GM23338 (cell line): ENCODE measurements around the gene CPLX1. TPM values are rescaled to one million over a fixed set of nuclear protein-coding genes. Genes with fewer than 3 reads are reported as not detected.

Experiments
- ATAC-seq: fragments of 200-7000 bp; cut with Tn5 transposase; 3 replicates; pipeline ENCODE4 v1.9.1; 2020
- DNase-seq: peaks from one replicate; pipeline ENCODE4 v3.0.0-alpha.2; 2015; ENCODE audit warnings: low spot score
- H2AFZ ChIP-seq: fragments of 200-600 bp; sonication (generic); 2 replicates; pipeline ENCODE4 v1.8.0; 2016; ENCODE audit warnings: antibody characterized with exemption, mild to moderate bottlenecking, moderate library complexity
- H3F3A ChIP-seq: fragments of 200-600 bp; sonication (generic); replicated peaks from 2 replicates; pipeline ENCODE4 v1.8.0; 2017; ENCODE audit warnings: antibody characterized with exemption, mixed run types, low read depth
- H3K27ac ChIP-seq: fragments of 200-600 bp; sonication (generic); 2 replicates; pipeline ENCODE4 v1.6.1; 2016; ENCODE audit warnings: low read depth
- H3K27me3 ChIP-seq: fragments of 200-600 bp; sonication (generic); 2 replicates; pipeline ENCODE4 v1.8.0; 2016; ENCODE audit warnings: mild to moderate bottlenecking, mixed run types, moderate library complexity; ENCODE audit not compliant: insufficient read depth
- H3K36me3 ChIP-seq: fragments of 200-600 bp; sonication (generic); 2 replicates; pipeline ENCODE4 v1.8.0; 2016; ENCODE audit warnings: mild to moderate bottlenecking; ENCODE audit not compliant: insufficient read depth
- H3K4me1 ChIP-seq: fragments of 200-600 bp; sonication (generic); 2 replicates; pipeline ENCODE4 v1.8.0; 2016; ENCODE audit warnings: mild to moderate bottlenecking, moderate library complexity; ENCODE audit not compliant: insufficient read depth
- H3K4me2 ChIP-seq: fragments of 200-600 bp; sonication (generic); 2 replicates; pipeline ENCODE4 v1.7.1; 2017; ENCODE audit warnings: mixed run types
- H3K4me3 ChIP-seq: fragments of 200-600 bp; sonication (generic); 2 replicates; pipeline ENCODE4 v1.6.1; 2016; ENCODE audit warnings: mixed run types
- H3K79me2 ChIP-seq: fragments of 200-600 bp; sonication (generic); replicated peaks from 2 replicates; pipeline ENCODE4 v1.8.0; 2017; ENCODE audit warnings: mild to moderate bottlenecking; ENCODE audit not compliant: insufficient read depth
- H3K9me2 ChIP-seq: fragments of 200-600 bp; sonication (generic); 2 replicates; pipeline ENCODE4 v1.8.0; 2017; ENCODE audit not compliant: insufficient read depth
- H4K20me1 ChIP-seq: fragments of 200-600 bp; sonication (generic); replicated peaks from 2 replicates; pipeline ENCODE4 v1.8.0; 2017; ENCODE audit warnings: mild to moderate bottlenecking; ENCODE audit not compliant: insufficient read depth
- H3K27ac Mint-ChIP-seq: 2 replicates; pipeline ENCODE4 v1.8.0; 2020; ENCODE audit warnings: inconsistent platforms, mild to moderate bottlenecking, moderate library complexity, mixed read lengths
- H3K27me3 Mint-ChIP-seq: 3 replicates; pipeline ENCODE4 v1.8.0; 2022; ENCODE audit warnings: low read depth, mild to moderate bottlenecking, moderate library complexity, mixed read lengths, inconsistent platforms; ENCODE audit not compliant: insufficient read depth, poor library complexity
- H3K36me3 Mint-ChIP-seq: 3 replicates; pipeline ENCODE4 v1.8.0; 2021; ENCODE audit warnings: low read depth, mild to moderate bottlenecking, inconsistent platforms, moderate library complexity, mixed read lengths
- H3K4me1 Mint-ChIP-seq: 3 replicates; pipeline ENCODE4 v1.8.0; 2020; ENCODE audit warnings: mild to moderate bottlenecking, inconsistent platforms, mixed read lengths
- H3K4me3 Mint-ChIP-seq: 3 replicates; pipeline ENCODE4 v1.8.0; 2021; ENCODE audit warnings: moderate library complexity, mild to moderate bottlenecking, inconsistent platforms, mixed read lengths
- H3K9me3 Mint-ChIP-seq: 3 replicates; pipeline ENCODE4 v1.8.0; 2020; ENCODE audit warnings: moderate library complexity, mild to moderate bottlenecking, inconsistent platforms, mixed read lengths
- CREB1 ChIP-seq: fragments of 250-450 bp; sonication (Bioruptor Pico); IDR thresholded peaks from 2 replicates; pipeline ENCODE4 v1.5.0; 2020; ENCODE audit warnings: low read depth, mild to moderate bottlenecking, moderate library complexity
- CTCF ChIP-seq, 2 experiments: fragments of 200-600 bp in 1 of 2; sonication (generic) in 1 of 2; conservative IDR thresholded peaks; 2 replicates each; pipeline versions ENCODE4 v1.5.1 to v1.6.1; 2016 to 2017; ENCODE audit warnings: antibody characterized with exemption in 2 of 2, low read depth in 2 of 2, mild to moderate bottlenecking in 2 of 2, moderate library complexity in 1 of 2
- EZH2 ChIP-seq: fragments of 200-600 bp; sonication (generic); IDR thresholded peaks from one replicate; pipeline ENCODE4 v1.8.0; 2017; ENCODE audit warnings: antibody characterized with exemption, mild to moderate bottlenecking, low read depth; ENCODE audit not compliant: unreplicated experiment
- JUNB ChIP-seq: IDR thresholded peaks from one replicate; pipeline ENCODE4 v1.6.1; 2016; ENCODE audit warnings: antibody characterized with exemption; ENCODE audit not compliant: unreplicated experiment
- NANOG ChIP-seq: IDR thresholded peaks from 2 replicates; pipeline ENCODE4 v1.6.1; 2016; ENCODE audit warnings: antibody characterized with exemption, borderline replicate concordance
- POLR2AphosphoS5 ChIP-seq: IDR thresholded peaks from 2 replicates; pipeline ENCODE4 v1.6.1; 2016; ENCODE audit warnings: antibody characterized with exemption, low read depth
- REST ChIP-seq: IDR thresholded peaks from one replicate; pipeline ENCODE4 v1.6.1; 2018; ENCODE audit warnings: antibody characterized with exemption; ENCODE audit not compliant: unreplicated experiment
- STAT1 ChIP-seq: IDR thresholded peaks from one replicate; pipeline ENCODE4 v1.6.1; 2016; ENCODE audit warnings: antibody characterized with exemption; ENCODE audit not compliant: unreplicated experiment
- ZNF114 ChIP-seq: fragments of 250-450 bp; sonication (Bioruptor Pico); IDR thresholded peaks from 2 replicates; pipeline ENCODE4 v1.5.0; 2020; ENCODE audit warnings: mild to moderate bottlenecking, moderate library complexity
- ZNF331 ChIP-seq: fragments of 250-450 bp; sonication (Bioruptor Pico); IDR thresholded peaks from 2 replicates; pipeline ENCODE4 v1.5.0; 2020; ENCODE audit warnings: low read depth, mild to moderate bottlenecking, moderate library complexity
- ZNF462 ChIP-seq: fragments of 250-450 bp; sonication (Bioruptor Pico); IDR thresholded peaks from 2 replicates; pipeline ENCODE4 v1.5.0; 2020; ENCODE audit warnings: mild to moderate bottlenecking, moderate library complexity
- polyA plus RNA-seq: library from polyadenylated mRNA; unstranded; fragments of >200 nt; fragmentation: Nextera tagmentation; extraction: Ambion mirVana; gene quantifications from 2 replicates; pipeline ENCODE4 v1.2.1, GENCODE V29; 2016
- total RNA-seq: library from RNA; depleted of rRNA; stranded (reverse); fragments of >200 nt; shearing (Covaris generic); gene quantifications from 2 replicates; pipeline ENCODE4 v1.2.3, GENCODE V29; 2014

The CPLX1 gene
- total and polyA plus RNA-seq, 2 experiments from 2014 or later, result 0.86 to 0.97 TPM

GRCh38 chr4:820230-821172 is 5.4 kb downstream of the CPLX1 start (continued):
- TF ChIP-seq ZNF462, result no peak
- TF ChIP-seq EZH2, result no peak

GRCh38 chr4:819401-820229 is 6.3 kb downstream of the CPLX1 start:
- H3K36me3 Mint-ChIP-seq, result no peaks in the 10 kb centered on the region; the same call in 2 of the 3 replicates
- no peak overlapping the region for H3K27ac ChIP-seq
- H3K9me2 ChIP-seq, result no peaks in the 10 kb centered on the region
- no peaks in the 10 kb centered on the region for H3K4me1 ChIP-seq
- 0 out of 3 replicates have a peak, but pooled peaks cover 2% of the 10 kb centered on the region for H3K4me1 Mint-ChIP-seq
- H3K4me3 ChIP-seq, result no peak overlapping the region
- H3K4me3 Mint-ChIP-seq, result no peak overlapping the region
- DNase-seq (no peak), ATAC-seq (no peak)
- no peaks in the 10 kb centered on the region for H3K9me3 Mint-ChIP-seq
- H3K27me3 Mint-ChIP-seq, result peaks cover 67% of the 10 kb centered on the region
- no peaks in the 10 kb centered on the region for H4K20me1 ChIP-seq
- peaks cover 44% of the 10 kb centered on the region for H3K27me3 ChIP-seq
- no peaks in the 10 kb centered on the region for H3K36me3 ChIP-seq
- no peak overlapping the region for H2AFZ ChIP-seq
- H3F3A ChIP-seq, result no peaks in the 10 kb centered on the region
- H3K79me2 ChIP-seq, result no peaks in the 10 kb centered on the region
- no peak overlapping the region for H3K27ac Mint-ChIP-seq
- H3K4me2 ChIP-seq, result no peak overlapping the region
- TF ChIP-seq POLR2AphosphoS5 (no peak), JUNB (no peak), ZNF331 (CRISPR knock-in tag) (no peak), NANOG (no peak), ZNF114 (no peak), STAT1 (no peak), CREB1 (CRISPR knock-in tag) (no peak), CTCF (conservative IDR thresholded peaks at IDR 0.05; ENCODE audit: low read depth in 2 of 2) (no peak), EZH2 (no peak), REST (no peak)
